HG03521 (cell line): ENCODE measurements around the gene NAV2.

Source experiments
- ATAC-seq: cut with Tn5 transposase; IDR thresholded peaks from one replicate; pipeline ENCODE4 v1.9.1; 2021; ENCODE audit warnings: mild to moderate bottlenecking, moderate library complexity; ENCODE audit not compliant: unreplicated experiment

Gene NAV2

DNA sequence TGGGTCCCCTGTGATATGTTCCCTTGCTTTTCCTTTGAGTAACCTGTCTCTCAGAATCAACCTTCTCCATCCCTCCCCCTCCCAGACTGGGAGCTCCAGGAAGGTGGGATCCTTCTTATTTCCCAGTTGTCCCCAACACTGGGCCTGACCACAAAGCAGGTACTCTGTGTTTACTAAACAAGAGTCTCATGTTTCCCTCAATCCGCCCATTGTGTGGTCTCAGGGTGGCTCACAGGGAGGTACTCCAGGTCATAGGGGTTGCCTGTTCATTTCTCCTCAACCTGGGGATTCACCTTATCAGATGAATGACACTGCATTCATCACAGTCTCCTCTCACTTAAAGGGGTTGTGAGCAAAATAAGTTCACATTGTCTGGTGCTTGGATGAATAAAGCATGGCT is 26.4 kb upstream of the NAV2 start:
- no peak for ATAC-seq

DNA sequence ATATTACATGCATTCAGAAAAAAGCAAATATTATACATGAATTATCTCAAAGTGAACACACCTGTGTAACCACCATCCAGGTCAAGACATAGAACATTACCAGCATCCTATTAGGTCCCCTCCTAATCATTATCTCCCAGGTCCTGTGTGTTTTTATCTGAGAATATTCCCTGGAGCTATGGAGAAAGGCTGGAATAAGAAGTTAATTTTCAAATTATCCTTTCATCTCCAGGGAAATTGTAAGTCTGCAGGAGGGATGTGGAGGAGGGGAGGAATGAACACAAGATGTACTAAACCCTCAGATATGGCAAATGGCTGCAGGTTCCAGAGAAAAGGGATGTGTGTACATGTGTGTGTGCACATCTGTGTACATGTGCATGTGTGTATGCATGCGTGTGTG is 25.2 kb upstream of the NAV2 start:
- no peak for ATAC-seq

DNA sequence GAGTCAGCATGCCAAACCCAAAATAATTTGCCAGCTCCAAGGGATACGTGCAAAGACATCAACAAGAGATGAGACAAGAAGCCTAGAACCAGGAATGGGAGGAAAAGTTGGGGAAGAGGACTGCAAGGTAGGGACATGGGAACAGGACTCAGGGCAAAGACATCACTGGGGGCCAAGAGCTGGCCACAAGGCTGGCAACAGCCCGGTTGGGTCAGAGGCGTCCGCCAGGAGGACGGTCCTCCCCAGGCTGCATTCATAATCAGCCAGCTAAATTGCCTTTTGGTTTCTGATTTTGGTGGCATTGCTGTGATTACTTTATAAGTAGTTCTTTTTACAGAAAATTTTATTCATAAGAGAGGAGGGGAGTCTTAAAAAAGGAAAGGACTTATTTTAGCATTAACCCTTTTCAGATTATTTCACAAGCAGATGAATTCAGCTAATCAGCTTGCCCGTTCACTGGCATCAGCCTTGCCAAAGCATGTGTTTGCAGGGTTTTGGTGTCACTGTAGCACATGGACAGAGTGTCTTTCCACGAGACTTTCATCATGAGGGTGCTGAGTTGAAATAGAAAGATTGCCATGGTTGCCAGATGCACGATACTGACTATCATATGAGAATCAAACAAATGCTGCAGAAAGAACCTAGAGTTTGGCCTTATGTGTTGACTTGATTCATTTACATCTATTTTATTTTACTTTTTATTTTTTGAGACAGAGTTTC is 23.2 kb upstream of the NAV2 start:
- no peak for ATAC-seq

DNA sequence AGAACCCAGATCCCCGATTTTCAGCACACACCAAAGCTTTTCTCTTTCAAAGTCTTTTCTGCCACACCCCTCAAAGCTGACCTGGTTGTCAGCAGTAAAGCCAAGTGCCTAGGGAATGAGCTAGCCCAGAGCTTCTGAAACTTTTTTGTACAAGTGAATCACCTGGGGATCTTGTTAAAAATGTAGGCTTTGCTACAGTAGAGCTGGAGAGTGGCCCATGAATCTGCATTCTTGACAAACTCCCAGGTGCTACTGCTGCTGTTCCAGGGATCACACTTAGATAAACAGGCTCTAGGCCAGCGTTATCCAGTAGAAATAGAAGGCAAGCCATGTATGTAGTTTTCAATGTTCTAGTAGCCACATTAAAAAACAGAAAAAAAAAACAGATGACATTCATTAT is 21.8 kb upstream of the NAV2 start:
- no peak for ATAC-seq

DNA sequence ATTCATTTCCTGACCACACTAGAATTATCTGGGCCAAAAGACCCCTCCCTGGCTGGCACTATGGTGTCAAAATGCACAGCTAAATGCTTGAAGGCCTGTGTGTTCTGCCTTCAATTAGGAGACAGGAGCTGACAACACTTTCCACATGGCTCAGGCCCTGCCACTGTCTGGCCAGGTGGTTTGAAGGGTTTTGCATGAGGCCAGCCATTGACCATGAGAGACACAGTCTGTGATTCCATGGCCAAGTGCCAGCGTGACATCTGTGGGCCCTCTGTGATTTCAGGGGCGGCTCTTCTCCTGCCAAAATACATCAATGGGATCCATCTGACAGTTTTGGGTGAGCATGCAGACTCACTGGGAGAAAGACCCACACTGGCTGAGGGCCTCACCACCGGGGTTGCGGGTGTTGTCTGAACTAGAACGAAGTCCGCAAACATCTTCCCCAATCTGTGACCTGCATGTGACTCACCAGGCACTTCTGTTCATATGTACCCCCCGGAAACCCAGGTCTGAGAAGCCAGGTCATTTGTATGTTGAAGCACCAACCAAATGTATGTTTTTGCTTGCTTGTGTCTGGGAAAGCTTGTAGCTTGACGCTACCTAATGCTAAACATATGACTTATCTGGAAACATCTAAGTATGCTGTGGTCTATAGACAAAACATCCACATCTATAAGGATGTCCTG is 20.7 kb upstream of the NAV2 start:
- no peak for ATAC-seq

DNA sequence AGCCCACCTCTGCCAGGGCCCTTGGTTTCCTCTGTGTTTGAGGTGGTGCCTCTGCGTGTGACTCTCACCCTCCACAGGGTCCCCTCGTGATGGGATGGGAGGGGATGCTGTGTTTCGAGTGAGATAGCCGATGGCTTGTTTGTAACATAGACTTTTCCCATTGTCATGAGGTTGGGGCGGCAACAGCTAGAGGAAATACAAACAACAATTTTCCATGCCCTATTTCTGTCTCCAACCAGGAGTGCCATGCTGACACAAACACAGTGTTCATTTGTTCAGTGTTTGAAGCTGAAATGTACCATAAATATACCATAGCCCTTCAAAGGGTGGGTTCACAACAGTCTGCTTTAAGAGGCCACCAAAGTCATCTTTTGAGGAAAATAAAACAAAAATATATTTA is 19.5 kb upstream of the NAV2 start:
- ATAC-seq: no peak

DNA sequence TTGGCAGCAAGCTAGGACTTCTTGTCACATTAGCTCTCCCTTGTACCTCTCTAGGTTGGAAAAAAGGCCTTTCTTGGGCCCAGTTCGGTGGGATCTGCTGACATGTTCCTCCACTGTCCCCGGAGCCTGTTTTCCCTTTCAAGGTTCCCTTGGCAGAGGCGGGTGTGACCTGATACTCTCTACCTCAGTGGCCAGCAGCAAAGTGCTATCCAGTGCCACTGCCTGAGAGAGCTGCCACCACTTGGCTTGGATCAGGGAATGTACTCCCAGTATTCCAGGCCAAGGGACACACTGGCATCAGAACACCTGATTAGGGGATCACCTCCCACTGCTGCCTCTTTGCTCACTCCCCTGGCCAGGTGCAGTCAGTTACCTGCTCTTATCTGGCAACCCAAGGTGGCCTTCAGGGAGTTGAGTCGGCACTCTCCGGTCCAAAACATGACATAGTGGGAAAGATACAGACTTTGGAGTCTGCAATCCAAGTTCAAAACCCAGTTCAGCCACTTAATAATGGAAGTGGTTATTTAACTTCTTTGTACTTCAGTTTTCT is 17.8 kb upstream of the NAV2 start:
- ATAC-seq: no peak

DNA sequence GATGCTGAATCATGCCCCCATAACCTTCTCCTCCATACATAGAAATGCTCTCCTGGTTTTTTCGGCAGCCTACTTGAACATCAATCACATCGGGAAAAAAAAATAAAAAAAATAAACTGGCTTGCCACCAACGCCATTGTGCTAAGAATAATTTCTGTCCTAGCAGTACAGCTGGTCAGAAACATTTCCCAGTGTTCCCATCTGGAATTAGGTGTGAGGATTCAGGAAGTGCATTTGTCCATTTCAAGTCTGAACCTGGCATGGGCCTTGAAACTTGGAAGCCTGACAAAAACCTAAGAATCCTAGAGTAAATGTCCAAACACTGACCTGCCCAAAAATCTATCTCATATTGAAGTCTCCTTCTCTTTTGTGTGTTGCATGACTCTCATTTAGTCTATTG is 16.6 kb upstream of the NAV2 start:
- ATAC-seq: no peak

DNA sequence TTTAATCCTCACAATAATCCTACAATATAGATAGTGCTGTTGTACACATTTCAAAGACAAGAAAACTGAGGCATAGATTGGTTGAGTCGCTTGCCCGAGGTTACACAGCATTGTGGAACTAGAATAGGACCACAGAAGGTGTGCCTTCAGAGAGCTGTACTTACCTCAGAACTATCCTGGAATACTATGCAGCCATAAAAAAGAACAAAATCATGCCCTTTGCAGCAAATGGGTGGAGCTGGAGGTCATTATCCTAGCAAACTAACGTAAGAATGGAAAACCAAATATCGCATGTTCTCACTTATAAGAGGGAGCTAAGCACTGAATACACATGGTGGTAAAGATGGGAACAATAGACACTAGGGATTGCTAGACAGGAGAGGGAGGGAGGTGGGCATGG is 15.7 kb upstream of the NAV2 start:
- ATAC-seq: no peak

DNA sequence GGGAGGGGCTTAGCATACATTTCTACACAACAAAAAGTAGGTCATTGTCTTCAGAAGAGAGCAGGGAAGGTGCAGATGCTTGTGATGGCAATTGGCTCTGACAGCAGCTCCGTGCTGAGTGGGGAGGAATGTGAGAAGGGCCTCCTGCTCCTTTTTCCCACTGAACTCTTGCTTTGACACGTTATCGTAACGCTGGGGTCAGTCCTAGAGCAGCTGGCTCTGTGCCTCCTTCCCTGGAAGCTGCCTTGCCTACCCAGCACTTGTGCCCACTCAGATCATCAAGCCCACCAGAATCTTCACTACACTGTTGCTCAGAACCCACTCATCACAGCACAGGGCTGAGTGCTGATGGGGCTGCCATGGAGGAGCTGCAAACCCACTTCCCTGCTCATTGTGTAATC is 14.9 kb upstream of the NAV2 start:
- ATAC-seq: no peak

DNA sequence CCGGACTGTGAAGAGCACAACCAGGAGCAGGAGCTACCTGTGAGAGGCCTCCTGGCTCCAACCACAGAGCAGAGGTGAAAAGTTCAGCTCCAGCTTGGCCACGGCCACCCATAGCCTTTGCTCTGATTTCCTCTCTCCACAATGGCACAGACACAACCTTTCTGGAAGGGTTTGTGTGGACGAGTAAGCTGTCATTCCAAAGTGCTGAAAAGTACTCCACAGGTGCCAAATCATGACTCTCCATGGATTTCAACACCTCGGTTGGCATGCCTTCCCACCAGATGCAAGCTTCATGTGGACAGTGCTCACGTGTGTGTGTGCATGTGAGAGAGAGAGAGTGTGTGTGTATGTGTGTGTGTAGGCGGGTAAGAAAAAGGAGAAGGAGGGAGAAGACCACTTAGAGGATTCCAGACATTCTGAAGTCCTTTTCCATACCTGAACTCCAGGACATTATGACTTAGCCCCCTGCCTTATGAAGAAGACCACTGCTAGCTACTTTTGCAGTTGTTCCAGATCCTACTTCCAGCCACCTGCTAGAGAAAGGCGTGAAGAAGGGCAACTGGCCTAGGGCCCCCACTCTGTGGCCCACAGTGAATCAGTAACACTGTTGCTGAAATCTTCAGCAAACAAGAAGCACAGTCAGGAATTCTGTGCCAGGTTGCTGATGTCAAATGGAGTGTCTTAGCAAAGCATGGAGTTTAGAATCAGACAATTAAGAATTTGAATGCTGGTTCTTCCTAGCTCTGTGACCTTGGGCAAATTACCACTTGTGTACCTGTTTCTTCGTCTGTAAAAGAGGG is 13.9 kb upstream of the NAV2 start:
- no peak for ATAC-seq

DNA sequence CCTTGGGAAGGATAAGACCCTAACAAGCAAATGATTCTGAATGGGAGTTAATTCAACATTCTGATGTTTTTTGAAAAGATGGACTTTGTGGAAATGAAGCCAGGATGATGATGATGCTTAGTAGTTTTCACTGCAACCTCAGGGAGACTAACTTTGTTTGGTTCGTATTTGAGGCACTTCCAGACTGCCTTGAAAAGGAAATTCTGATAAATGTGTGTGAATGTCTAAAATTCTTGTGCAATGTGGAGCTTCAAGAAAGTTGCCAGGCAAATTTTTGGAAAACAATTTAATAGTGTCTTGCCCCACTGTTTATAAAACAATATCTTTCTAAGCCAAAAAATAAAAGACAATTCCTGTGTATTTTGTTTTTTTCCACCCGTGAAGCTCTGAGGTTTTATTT is 11.2 kb upstream of the NAV2 start:
- no peak for ATAC-seq

DNA sequence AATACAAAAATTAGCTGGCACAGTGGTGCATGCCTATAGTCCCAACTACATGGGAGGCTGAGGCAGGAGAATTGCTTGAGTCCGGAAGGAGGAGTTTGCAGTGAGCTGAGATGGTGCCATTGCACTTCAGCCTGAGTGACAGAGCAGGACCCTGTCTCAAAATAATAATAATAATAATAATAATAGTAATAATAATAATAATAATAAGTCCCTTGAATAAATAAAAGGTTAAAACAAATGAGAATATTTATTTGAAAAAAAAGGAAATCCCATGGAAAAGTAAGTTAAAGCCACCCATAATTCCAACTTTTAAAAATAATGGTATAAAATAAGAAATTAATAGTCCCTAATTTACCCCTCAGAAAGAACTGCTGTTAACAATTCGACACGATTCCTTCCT is 10.0 kb upstream of the NAV2 start:
- no peak for ATAC-seq

DNA sequence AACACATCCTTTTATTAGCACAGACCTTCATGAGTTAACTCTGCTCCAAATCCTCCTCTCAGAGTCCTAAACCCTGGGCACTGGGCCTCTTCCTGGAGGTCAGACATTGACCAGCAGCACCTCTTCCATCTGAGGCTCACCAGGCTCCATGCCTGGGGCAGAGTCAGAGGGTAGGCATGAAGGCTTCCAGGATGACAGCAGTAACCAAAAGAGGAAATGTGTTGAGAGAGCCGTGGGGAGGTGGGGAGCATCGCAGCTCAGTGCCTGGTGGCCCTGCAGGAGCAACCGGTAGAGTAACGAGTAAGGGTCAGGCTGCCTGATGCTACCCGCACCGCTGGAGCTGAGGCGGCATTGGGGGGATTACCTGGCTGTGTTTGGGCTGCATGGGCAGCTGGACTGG is 9.4 kb upstream of the NAV2 start:
- ATAC-seq: no peak

DNA sequence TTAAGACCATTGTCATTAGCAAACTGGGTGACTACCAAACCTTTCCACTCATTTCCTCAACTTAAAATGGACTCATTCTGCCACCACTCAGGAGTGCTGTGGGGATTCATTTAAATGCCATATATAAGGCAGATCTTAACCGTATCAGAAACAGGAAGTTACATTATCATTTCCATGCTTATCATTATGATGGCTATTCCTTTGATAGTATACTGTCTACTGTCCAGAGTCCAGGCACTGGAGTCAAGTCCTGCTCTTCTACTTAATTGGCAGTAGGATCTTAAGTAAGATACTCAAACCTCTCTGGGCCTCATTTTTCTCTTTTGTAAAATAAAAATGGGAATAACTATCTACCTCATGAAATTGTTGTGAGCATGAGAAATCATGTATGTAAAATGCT is 8.4 kb upstream of the NAV2 start:
- no peak for ATAC-seq

DNA sequence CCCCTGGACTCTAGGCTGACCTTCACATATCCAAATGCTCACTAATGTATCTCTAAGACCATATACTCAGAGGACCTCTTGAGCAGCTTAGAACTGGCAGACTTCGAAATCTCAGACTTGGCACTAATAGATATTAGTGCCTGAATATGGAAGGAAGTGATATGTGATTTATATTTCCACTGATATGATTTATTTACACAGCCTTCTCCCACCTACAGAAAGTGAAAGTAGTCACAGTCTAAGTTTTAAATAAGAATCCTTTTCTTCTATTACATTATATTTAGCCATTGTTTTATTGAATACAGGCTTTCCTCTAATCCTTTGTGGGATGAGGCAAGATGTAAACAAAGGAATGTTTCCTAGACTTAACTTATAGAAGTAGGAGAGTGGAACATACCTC is 6.7 kb upstream of the NAV2 start:
- ATAC-seq: no peak

DNA sequence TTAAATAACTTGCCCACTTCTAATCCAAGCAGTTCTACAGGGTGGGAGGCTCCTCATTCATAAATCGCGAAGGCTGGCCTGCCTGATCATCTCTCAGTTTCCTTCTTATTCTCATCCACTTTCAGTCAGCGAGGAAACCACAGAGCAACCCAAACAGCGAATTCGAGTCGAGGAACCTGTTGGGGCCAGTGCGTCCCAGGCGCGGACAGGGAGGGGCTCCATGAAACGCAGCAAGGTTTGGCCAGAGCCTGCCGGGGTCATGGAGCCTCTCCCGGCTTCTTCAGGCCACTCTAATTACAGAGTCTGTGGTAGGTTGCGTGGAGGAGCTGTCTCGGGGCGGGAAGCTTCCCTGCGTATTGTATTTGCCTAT is 741 bp upstream of the NAV2 start:
- no peak for ATAC-seq

DNA sequence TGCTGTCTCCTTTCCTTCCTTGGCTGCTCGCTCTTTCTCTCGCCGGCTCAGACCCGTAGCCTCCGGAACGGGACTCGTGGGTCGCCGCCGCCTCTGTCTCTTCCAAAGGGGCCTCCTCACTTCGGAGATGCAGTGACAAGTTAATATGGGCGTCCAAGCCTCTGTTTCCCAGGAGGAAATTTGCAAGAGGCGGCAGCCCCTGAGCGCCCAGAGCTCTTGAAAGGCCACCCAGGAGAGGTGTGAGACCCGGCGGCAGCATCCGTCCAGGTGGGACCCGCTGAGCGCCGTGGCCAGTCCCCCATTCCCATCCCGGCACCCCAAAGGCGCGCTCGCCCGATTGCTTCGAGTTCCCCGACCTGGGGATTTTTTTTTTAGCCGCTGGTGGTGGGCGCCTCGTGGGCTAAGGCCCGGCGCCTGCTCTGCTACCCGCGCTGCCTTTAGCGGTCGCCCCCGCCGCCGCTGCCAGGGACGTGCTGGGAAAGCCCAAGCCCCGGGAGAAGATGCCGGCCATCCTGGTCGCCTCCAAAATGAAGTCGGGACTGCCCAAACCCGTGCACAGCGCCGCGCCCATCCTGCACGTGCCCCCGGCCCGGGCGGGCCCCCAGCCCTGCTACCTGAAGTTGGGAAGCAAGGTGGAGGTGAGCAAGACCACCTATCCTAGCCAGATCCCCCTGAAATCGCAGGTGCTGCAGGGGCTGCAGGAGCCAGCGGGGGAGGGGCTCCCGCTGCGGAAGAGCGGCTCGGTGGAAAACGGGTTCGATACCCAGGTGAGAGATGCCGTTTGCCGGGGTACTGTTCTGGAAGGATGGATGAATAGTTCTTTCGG is 772 bp downstream of the NAV2 start:
- no peak for ATAC-seq

DNA sequence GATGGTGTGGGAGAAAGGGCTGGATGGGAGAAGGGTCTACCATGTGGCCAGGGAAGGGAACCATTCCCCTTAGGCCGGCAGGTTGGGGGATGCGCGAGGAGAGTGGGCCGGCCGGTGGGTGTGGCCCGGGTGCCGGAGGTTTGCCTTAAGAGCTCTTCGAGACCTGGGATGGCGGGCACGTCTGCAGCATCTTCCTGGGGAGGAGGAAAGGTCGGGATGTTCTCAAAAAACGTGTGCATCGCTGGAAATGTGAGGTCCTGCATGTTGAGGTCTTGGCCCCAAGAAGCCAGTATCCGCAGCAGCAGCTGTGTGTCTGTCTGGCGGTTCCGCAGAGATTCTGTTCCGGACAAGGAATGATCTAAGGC is 1.4 kb downstream of the NAV2 start:
- ATAC-seq: no peak

DNA sequence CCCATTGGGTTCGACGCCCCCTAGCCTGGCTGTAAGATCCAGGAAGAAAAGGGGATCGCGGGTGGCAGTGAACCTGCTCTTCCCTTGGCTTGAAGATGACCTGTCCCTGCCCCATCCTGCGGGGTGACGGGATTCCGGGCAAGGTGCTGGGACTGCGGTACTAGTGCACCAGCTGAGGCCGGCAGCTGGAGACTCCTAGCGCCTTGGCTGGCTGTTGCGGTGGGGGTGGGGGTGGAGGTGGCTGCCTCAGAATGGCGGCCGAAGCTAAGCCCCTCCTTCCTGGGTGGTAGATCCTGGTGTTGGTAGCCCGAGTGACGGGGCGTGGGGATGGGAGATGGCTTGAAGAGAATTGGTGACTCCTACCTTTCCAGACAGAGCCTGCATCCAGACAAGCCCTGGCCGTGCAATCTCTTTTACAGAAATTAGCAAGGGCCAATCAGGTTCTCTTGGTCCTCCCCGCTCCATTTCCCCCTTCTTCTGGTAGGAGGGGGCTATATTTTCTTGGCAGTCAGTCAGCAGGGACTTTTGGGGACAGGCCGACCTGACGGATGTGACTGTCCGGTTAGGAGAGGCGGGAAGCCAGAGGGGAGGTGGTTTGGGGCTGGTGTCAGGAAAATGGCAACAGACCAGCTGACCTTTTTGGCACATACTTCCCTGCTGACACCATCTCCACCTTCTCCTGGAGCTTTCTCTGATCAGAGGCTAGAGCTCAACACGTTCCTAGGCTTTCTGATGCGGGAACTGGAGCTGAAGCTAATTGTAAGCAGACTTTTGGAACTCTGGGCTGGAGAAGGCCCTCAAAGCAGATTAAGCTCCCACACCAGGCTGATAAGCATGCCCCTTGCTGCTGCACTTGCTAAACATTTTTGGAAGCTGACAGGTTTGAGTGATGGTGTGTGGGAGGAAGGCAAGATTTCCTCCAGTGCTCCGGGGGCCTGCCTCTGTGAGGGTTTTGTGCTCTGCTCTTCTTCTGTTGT is 2.0 kb downstream of the NAV2 start:
- ATAC-seq: no peak
